ENCODE results near the gene NINJ2. TPM values are rescaled to one million over a fixed set of nuclear protein-coding genes. Genes with fewer than 3 reads are reported as not detected.
A peak's percentile ranks its signal among the peaks of the same experiment; 100 is the strongest.

NINJ2 gene
- total RNA-seq, 2 donors from 2014 or later, result 2.1 to 4.2 TPM

- no peaks in the 10 kb centered on the region for H3K36me3 ChIP-seq
- H3K9me3 ChIP-seq, result no peaks in the 10 kb centered on the region
- peak overlapping the region; percentile 9 for H3K27ac ChIP-seq
- intact Hi-C loops (cut with DNase I), result loop anchor here (10.0 kb wide), 1 partner anchor 531 kb away; no protein-coding TSS in a partner anchor
- no peak for TF ChIP-seq CTCF (IDR thresholded peaks at IDR 0.05)
- DNase-seq, result no peak
- no peak overlapping the region for H3K4me3 ChIP-seq
- H3K9ac ChIP-seq (ENCODE audit: low read depth in 2 of 2, low read length in 2 of 2), result no peak overlapping the region
- no peaks in the 10 kb centered on the region for H3K4me1 ChIP-seq
- no peaks in the 10 kb centered on the region for H3K27me3 ChIP-seq
Observed at GRCh38 chr12:563250-563781, 99.9 kb downstream of the NINJ2 start.

DNA sequence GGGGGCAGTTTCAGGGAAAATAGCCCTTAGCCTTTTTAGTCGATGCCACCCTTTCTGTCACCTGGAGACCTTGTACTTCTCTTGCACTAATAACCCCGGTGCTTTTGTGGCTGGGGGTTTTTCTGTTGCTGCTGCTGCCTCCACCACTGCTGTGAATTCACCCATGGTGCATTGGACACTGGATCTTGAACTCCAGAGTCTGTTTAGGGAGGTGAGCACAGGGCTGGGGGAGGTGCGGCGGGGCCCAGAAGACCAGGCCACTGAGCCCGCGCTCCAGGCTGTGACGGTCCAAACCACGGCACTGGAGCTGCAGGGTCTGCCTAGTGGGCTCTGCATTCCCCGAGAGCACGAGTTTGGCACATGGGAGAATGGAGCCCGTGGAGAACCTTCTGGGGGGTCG is 100.6 kb downstream of the NINJ2 start:
- TF ChIP-seq CTCF (IDR thresholded peaks at IDR 0.05), result no peak
- intact Hi-C loops (cut with DNase I), result loop anchor here (10.0 kb wide), 1 partner anchor 532 kb away; no protein-coding TSS in a partner anchor
- Histone ChIP-seq H3K4me3 (no peak overlapping the region), H3K9ac (ENCODE audit: low read depth in 2 of 2, low read length in 2 of 2) (peak overlapping the region in 1 of 2 donors; percentile 41), H3K27ac (no peak overlapping the region), H3K36me3 (no peaks in the 10 kb centered on the region), H3K27me3 (no peaks in the 10 kb centered on the region), H3K9me3 (no peaks in the 10 kb centered on the region), H3K4me1 (no peaks in the 10 kb centered on the region)
- no peak for DNase-seq

- no peaks in the 10 kb centered on the region for H3K36me3 ChIP-seq
- intact Hi-C loops (cut with DNase I), result loop anchor here (10.0 kb wide), 1 partner anchor 533 kb away; no protein-coding TSS in a partner anchor
- no peaks in the 10 kb centered on the region for H3K9me3 ChIP-seq
- H3K9ac ChIP-seq (ENCODE audit: low read depth in 2 of 2, low read length in 2 of 2), result peak overlapping the region in 1 of 2 donors; percentile 41
- H3K27ac ChIP-seq, result no peak overlapping the region
- no peak for DNase-seq
- no peaks in the 10 kb centered on the region for H3K4me1 ChIP-seq
- no peak for TF ChIP-seq CTCF (IDR thresholded peaks at IDR 0.05)
- no peaks in the 10 kb centered on the region for H3K27me3 ChIP-seq
- H3K4me3 ChIP-seq, result no peak overlapping the region
Observed at GRCh38 chr12:561908-562593, 101.2 kb downstream of the NINJ2 start.

- intact Hi-C loops (cut with DNase I), result loop anchor here (10.0 kb wide), 1 partner anchor 533 kb away; no protein-coding TSS in a partner anchor
- Histone ChIP-seq H3K9me3 (no peaks in the 10 kb centered on the region), H3K4me3 (no peak overlapping the region), H3K36me3 (no peaks in the 10 kb centered on the region), H3K4me1 (no peaks in the 10 kb centered on the region), H3K27ac (no peak overlapping the region), H3K9ac (ENCODE audit: low read depth in 2 of 2, low read length in 2 of 2) (no peak overlapping the region), H3K27me3 (no peaks in the 10 kb centered on the region)
- DNase-seq, result no peak
- no peak for TF ChIP-seq CTCF (IDR thresholded peaks at IDR 0.05)
Observed at GRCh38 chr12:561391-561705, 101.9 kb downstream of the NINJ2 start.

GRCh38 chr12:560691-561390 is 102.4 kb downstream of the NINJ2 start:
- no peak for DNase-seq
- H3K9me3 ChIP-seq, result no peaks in the 10 kb centered on the region
- no peaks in the 10 kb centered on the region for H3K36me3 ChIP-seq
- no peak overlapping the region for H3K4me3 ChIP-seq
- H3K9ac ChIP-seq (ENCODE audit: low read depth in 2 of 2, low read length in 2 of 2), result no peak overlapping the region
- no peaks in the 10 kb centered on the region for H3K27me3 ChIP-seq
- no peaks in the 10 kb centered on the region for H3K4me1 ChIP-seq
- intact Hi-C loops (cut with DNase I), result loop anchor here (10.0 kb wide), 1 partner anchor 534 kb away; no protein-coding TSS in a partner anchor
- no peak overlapping the region for H3K27ac ChIP-seq
- no peak for TF ChIP-seq CTCF (IDR thresholded peaks at IDR 0.05)
